ENCODE measurements around the gene MICU2. TPM values are rescaled to one million over a fixed set of nuclear protein-coding genes. Genes with fewer than 3 reads are reported as not detected.

MICU2 gene
- total RNA-seq, 2 donors from 2014 or later = 56.7 to 90.9 TPM

GRCh38 chr13:21584973-21585592 lies 18.9 kb downstream of the MICU2 start:
- H3K4me3 ChIP-seq = no peak overlapping the region
- TF ChIP-seq CTCF (IDR thresholded peaks at IDR 0.05) (no peak), POLR2A (IDR thresholded peaks at IDR 0.05) (no peak), POLR2AphosphoS5 (IDR thresholded peaks at IDR 0.05) (no peak)
- intact Hi-C loops (cut with DNase I) = no loop called here
- H3K27me3 ChIP-seq (replicated peaks; ENCODE audit: insufficient read depth) = no peaks in the 10 kb centered on the region
- DNase-seq (ENCODE audit: low spot score) = no peak
- WGBS = 51% methylated on average over 1 of the region's 1 CpG
- no peaks in the 10 kb centered on the region for H3K9me3 ChIP-seq
- H3K36me3 ChIP-seq = no peaks in the 10 kb centered on the region
- H3K4me1 ChIP-seq (replicated peaks) = no peaks in the 10 kb centered on the region
- H3K27ac ChIP-seq = no peak overlapping the region

- no peak overlapping the region for H3K27ac ChIP-seq
- intact Hi-C loops (cut with DNase I) = no loop called here
- no peaks in the 10 kb centered on the region for H3K9me3 ChIP-seq
- no peak for DNase-seq (ENCODE audit: low spot score)
- no peaks in the 10 kb centered on the region for H3K36me3 ChIP-seq
- WGBS = 74% methylated on average over 2 of the region's 2 CpGs
- no peak for TF ChIP-seq CTCF (IDR thresholded peaks at IDR 0.05)
- no peak for TF ChIP-seq POLR2A (IDR thresholded peaks at IDR 0.05)
- no peak for TF ChIP-seq POLR2AphosphoS5 (IDR thresholded peaks at IDR 0.05)
- H3K27me3 ChIP-seq (replicated peaks; ENCODE audit: insufficient read depth) = no peaks in the 10 kb centered on the region
- no peak overlapping the region for H3K4me3 ChIP-seq
- H3K4me1 ChIP-seq (replicated peaks) = no peaks in the 10 kb centered on the region
These were observed 20.5 kb downstream of the MICU2 start for GRCh38 chr13:21583478-21583877.

GRCh38 chr13:21580736-21581135 lies 23.2 kb downstream of the MICU2 start:
- Histone ChIP-seq H3K9me3 (no peaks in the 10 kb centered on the region), H3K4me3 (no peak overlapping the region), H3K27me3 (replicated peaks; ENCODE audit: insufficient read depth) (no peaks in the 10 kb centered on the region), H3K36me3 (no peaks in the 10 kb centered on the region), H3K27ac (no peak overlapping the region), H3K4me1 (replicated peaks) (no peaks in the 10 kb centered on the region)
- DNase-seq (ENCODE audit: low spot score) = no peak
- no peak for TF ChIP-seq POLR2A (IDR thresholded peaks at IDR 0.05)
- TF ChIP-seq POLR2AphosphoS5 (IDR thresholded peaks at IDR 0.05) = no peak
- no peak for TF ChIP-seq CTCF (IDR thresholded peaks at IDR 0.05)
- intact Hi-C loops (cut with DNase I) = no loop called here

GRCh38 chr13:21579754-21580316 lies 24.1 kb downstream of the MICU2 start:
- H3K36me3 ChIP-seq = no peaks in the 10 kb centered on the region
- H3K4me1 ChIP-seq (replicated peaks) = no peaks in the 10 kb centered on the region
- TF ChIP-seq POLR2AphosphoS5 (IDR thresholded peaks at IDR 0.05) (no peak), POLR2A (IDR thresholded peaks at IDR 0.05) (no peak), CTCF (IDR thresholded peaks at IDR 0.05) (no peak)
- intact Hi-C loops (cut with DNase I) = no loop called here
- DNase-seq (ENCODE audit: low spot score) = no peak
- H3K4me3 ChIP-seq = no peak overlapping the region
- H3K9me3 ChIP-seq = no peaks in the 10 kb centered on the region
- H3K27me3 ChIP-seq (replicated peaks; ENCODE audit: insufficient read depth) = no peaks in the 10 kb centered on the region
- 98% methylated on average over 3 of the region's 3 CpGs for WGBS
- H3K27ac ChIP-seq = no peak overlapping the region

GRCh38 chr13:21578748-21579147 lies 25.2 kb downstream of the MICU2 start:
- Histone ChIP-seq H3K9me3 (no peaks in the 10 kb centered on the region), H3K4me1 (replicated peaks) (no peaks in the 10 kb centered on the region), H3K36me3 (no peaks in the 10 kb centered on the region), H3K4me3 (no peak overlapping the region), H3K27me3 (replicated peaks; ENCODE audit: insufficient read depth) (no peaks in the 10 kb centered on the region), H3K27ac (no peak overlapping the region)
- TF ChIP-seq CTCF (IDR thresholded peaks at IDR 0.05) (no peak), POLR2A (IDR thresholded peaks at IDR 0.05) (no peak), POLR2AphosphoS5 (IDR thresholded peaks at IDR 0.05) (no peak)
- WGBS = 83% methylated on average over 1 of the region's 1 CpG
- intact Hi-C loops (cut with DNase I) = no loop called here
- no peak for DNase-seq (ENCODE audit: low spot score)

Data from prostate gland (tissue), 2 donors.